Spleen (tissue), 7 donors: ENCODE measurements around the gene LRMDA.

Experiments
- CTCF ChIP-seq, 11 experiments: fragments of 200-600 bp in 7 of 11; fragments of 450-650 bp in 4 of 11; sonication (generic) in 4 of 11; IDR thresholded peaks in 8 of 11; conservative IDR thresholded peaks in 3 of 11; 1 replicate in 7 of 11; 2 replicates in 4 of 11; pipeline versions ENCODE4 v1.4.0 to v1.8.0; 2016 to 2021; ENCODE audit warnings: antibody characterized with exemption in 11 of 11, inconsistent platforms in 4 of 11, mild to moderate bottlenecking in 1 of 11
- POLR2A ChIP-seq, 3 donors: fragments of 450-650 bp; IDR thresholded peaks; one replicate each; pipeline ENCODE4 v1.5.1; 2017; ENCODE audit warnings: antibody characterized with exemption in 3 of 3, mild to moderate bottlenecking in 1 of 3
- donor health status: DM: no; HTN: no; CAD: no; lungs with moderate emphysema.
- donor health status: DM: no; HTN: no; CAD: no.
- donor health status: DM: no; HTN: no; CAD: no.

- no peak for TF ChIP-seq POLR2A (IDR thresholded peaks at IDR 0.05)
- TF ChIP-seq CTCF (IDR thresholded peaks at IDR 0.05 in 8 of 11, conservative IDR thresholded peaks at IDR 0.05 in 3 of 11) = no peak
Observed at GRCh38 chr10:75643405-75643804, 212.0 kb downstream of the LRMDA start.
